G401 (cell line): ENCODE results near the gene PLCB4. TPM values are rescaled to one million over a fixed set of nuclear protein-coding genes. Genes with fewer than 3 reads are reported as not detected.
A peak's percentile ranks its signal among the peaks of the same experiment; 100 is the strongest.

ENCODE experiments used
- DNase-seq: peaks from one replicate; pipeline ENCODE4 v3.0.0-alpha.2; 2015; ENCODE audit warnings: low spot score
- in situ Hi-C: cut with HindIII; loops from 2 replicates; pipeline ENCODE4 v1.10.0; 2016; ENCODE audit warnings: low sequenced_read_pairs, mixed read lengths
- total RNA-seq: library from RNA; depleted of rRNA; stranded (reverse); fragments of >200 nt; shearing (Covaris generic); gene quantifications from 2 replicates; pipeline ENCODE4 v1.2.3, GENCODE V29; 2014

Gene PLCB4
- total RNA-seq, 1 experiment from 2014 or later: 2.4 TPM

DNA sequence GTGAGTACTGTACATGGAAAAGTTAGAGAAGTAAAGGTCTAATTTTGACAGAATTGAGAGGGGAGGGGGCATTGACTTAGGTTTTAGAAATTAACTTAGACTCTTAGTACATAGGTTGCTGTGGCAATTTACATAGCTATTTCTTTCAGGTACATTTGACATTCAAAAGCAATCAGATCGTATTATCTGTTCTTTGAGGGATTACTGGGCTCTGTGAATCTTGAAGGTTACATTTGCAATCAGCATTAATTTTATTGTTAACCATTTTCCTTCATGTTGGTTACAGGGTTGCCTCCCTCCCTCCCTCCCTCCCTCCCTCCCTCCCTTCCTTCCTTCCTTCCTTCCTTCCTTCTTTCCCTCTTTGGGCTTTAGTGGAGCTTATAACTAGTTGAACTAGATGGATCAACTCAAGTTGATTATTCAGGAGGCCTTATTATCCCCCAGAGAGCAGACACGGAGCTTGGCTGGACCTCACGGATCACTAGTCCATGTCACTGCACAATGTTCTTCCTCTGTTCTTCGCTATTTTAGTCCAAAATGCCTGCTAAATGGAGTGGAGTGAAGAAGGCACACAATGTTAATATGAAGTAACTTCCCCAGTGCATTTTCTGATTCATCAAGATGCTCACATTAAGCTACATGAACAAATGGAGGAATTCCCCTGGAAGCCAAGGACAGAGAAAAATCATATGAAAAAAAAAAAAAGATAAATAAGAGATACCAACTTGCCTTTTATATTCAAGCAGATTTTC lies 87.8 kb downstream of the PLCB4 start:
- in situ Hi-C loops: no loop called here
- peak; percentile 54 for DNase-seq

DNA sequence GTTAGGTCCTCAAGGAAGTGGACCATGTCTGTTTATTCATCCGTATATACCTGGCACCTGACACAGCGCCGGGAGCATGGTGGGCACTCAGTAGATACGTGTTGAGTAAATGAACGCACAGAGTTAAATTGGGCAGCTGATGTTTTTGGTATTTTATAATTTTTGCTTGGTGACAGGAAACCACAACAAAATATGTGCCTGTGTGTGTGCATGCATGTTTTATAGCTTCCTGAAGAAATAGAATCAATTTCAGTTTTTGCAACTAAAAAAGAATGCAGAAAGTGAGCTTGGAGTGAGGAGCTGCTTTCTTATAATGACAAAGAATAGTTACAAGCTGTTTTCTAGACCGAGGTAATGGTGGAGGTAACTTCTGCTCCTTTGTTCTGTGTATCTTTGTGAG lies 91.4 kb downstream of the PLCB4 start:
- DNase-seq: no peak
- in situ Hi-C loops: no loop called here

DNA sequence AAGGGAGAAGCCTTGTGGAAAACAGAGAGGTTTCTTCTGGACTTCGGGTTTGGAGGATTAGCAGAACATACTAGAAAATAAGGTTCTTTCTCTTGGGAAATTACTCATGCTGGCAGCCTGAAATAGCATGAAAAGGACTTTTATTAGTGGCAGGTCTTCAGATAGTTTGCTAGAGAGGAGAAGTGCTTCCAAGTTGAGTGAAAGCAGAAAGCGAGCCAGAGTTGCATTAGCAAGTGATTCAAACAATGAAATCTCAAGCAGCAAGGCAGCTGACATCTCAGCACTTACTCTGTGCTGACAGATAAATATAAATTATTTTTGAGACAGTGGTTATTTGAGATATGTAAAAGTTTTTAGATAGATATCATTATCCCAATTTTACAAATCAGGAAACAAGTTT lies 91.9 kb downstream of the PLCB4 start:
- in situ Hi-C loops: no loop called here
- no peak for DNase-seq

DNA sequence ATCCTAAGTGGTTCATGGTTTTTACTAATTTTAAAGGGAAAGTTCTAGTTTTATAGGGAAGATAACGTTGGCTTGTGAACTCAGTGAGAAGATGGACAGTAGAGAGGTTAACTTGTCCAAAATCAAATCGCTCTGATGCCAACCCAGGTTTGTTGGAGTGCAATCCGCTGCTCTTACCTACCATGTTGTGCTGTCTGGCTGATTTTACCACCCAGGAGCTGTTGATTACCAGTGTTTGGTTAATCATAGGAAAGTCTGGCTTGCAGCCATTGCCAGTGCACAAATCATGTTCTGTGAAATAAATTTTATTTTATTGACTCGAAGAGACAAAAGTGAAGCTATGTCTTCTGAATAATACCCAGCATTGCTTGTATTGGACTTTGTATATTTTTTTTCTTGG lies 92.4 kb downstream of the PLCB4 start:
- in situ Hi-C loops: no loop called here
- peak; percentile 72 for DNase-seq

DNA sequence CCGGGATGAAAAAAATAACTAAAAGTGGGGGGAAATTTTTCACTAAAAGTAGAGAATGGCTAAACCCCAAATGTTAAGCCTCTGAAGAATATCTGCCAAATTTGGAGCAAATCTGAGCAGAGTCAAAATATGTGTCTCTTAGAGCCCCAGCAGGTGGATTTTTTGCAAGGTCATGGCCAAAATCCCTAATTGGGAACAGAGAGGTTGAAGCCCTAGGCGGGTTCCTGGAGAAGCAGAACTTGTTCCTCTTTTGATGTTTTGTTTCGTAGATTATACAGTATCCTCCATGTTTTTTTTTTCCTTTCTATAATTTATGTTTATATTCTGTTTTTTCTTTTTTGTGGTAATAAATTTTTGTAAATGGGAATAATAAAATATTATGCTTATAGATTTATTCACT lies 94.4 kb downstream of the PLCB4 start:
- in situ Hi-C loops: no loop called here
- DNase-seq: no peak

DNA sequence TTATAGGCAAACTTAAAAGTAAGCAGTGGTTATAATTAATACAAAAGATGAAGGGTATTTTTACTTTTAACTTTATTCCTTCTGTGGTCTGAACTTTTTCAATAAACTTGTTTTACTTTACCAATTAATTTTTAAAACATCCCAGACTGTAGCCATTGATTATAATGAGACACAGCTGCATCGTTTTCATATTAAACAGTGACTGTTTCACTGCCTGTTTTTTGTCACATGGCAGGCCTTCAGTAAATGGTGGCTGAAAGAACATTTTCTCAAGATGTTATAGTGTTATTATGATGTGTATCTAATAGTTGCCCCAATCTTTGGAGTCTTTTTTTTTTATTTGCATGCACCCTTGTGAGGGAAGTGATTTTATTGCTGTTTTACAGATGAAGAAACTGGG lies 95.1 kb downstream of the PLCB4 start:
- in situ Hi-C loops: no loop called here
- DNase-seq: no peak

DNA sequence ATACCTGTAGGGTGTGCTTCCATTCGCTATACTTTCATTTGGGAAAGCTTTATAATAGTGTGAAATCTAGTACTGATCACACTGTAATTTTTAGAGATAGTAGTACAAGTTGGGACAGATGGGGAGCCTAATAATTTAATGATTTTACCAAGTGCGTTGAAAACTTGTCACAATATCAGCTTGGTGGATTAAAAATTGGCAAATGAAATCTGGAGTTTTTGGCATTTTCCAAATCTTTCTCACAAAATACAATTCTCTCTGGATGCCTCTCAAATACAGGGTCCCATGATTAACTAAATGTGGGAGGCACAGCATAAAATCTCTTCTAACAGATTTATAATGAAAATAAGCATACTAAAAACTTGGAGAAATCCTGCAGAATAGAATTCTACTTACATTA lies 96.4 kb downstream of the PLCB4 start:
- no peak for DNase-seq

DNA sequence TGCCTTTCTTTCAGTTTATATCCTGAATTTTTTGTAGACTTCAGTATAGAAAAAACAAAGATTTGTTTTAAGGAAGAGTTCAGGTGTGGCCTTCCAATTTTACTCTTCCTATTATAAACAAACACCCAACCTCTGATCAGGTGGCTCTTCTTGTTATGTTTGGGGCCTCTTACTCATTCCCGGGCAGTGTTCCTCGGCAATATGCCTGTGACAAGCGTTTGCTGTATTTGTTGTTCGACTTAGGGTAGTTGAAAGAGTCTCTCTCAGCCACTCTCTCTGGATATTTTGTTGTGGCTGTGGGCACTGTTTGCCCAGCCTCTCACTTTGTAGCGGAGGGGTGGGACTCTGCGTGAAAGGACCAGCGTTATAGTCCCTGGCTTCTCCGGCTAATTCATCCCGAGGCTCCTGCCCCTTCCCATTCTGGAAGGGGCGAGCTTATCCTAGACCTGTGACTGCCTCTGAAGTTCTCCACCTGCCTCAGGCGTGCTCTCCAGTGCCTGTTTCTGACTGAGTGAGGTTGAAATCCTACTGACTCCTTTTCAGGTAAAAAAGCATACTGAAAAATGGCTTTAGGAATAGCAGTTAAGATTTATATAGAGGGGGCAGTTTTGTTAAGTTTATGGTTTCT lies 97.4 kb downstream of the PLCB4 start:
- in situ Hi-C loops: no loop called here
- peak; percentile 79 for DNase-seq

More for the DNA sequence above, 96.4 kb downstream of the PLCB4 start:
- in situ Hi-C loops: no loop called here

DNA sequence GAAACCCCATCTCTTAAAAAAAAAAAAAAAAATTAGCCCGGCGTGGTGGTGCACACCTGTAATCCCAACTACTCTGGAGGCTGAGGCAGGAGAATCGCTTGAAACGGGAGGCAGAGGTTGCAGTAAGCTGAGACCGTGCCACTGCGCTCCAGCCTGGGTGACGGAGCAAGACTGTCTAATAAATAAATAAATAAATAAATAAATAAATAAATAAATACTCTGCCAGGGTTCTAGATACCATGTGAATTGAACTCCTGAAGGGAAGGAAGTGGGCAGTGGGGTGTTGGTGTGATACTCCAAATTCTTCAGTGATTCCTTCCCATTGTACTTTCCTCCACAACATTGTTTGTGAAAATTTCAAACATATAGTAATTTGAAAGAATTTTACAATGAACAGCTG lies 100.5 kb downstream of the PLCB4 start:
- DNase-seq: no peak
- in situ Hi-C loops: no loop called here

DNA sequence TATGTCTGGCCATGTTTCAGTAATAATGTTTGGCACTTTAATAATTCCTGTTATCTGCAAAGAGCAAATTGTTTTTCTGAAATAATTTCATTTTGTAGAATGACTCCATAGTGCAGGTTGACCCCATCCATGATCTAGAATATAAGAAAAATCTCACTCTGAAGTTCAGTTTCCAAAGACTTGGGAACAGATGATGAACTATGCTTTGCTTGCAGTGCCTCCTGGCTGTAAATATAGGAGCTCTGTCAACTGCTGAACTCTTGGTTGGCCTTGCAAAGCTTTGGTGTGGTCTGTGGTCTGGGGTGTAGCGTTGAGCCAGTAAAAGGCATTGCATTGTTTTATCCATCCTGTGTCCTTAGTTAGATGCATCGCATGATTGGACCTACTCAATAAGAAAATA lies 104.0 kb downstream of the PLCB4 start:
- in situ Hi-C loops: no loop called here
- DNase-seq: no peak

DNA sequence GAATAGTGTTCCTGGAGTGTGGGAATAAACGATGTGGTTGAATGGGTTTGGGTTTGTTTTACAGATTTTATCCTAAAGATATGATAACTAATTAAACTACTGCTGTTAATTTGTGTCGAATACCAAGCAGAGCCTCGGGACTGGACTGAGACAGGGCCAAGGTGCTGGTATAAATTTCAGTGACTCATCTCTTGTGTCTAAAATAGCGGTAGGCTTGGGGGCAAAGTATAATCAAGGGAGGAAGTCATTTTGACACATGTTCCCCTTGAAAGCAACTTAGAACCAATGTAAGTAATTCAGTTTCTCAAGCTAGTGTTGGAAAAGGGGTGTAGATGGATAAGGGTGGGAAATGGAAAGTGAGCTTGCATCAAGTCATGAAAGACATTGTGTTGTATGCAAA lies 108.4 kb downstream of the PLCB4 start:
- in situ Hi-C loops: no loop called here
- no peak for DNase-seq

DNA sequence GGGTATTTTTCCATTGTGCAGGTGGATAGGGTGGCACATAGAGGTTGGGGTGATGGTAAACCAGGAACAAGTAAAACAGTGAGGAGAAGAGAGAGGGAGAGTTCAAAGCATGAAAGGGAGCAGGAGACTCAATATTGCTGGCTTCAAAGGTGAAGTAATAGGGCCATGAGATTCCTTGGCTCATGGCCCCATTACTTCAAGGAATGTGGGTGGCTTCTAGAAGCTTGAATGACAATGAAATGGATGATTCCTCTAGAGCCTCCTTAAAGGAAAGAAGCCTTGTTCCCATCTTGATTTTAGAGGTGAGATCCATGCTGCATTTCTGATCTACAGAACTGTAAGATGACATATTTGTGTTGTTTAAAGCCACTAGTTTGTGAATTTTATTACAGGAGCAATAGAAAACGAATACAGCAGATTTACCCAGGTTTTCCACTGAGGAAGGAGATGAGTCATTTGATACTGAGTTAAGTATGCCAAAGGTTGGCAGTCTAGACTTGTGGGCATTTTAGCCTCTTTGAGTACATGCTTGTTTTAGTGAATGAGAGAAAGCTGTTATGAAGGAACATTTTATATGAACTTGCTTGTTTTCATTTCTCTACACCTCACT lies 110.4 kb downstream of the PLCB4 start:
- DNase-seq: no peak
- in situ Hi-C loops: no loop called here

DNA sequence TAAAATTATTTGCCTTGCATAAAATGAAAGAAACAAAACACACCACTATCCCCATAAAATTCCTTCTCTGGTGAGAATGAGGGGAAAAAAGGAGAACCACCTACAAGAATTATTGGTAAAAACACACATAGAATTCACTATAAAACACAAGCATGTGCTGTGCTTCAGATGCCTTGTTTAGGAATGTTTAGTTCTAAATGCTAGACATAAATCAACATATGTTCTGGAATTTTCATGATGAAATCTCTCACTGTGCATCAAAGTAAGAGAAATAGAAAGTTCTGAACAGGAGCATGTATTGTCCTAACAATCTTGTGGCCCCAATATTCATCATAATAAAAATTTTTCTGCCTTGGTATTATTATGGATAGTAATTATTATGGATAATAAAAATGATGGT lies 111.0 kb downstream of the PLCB4 start:
- DNase-seq: no peak
- in situ Hi-C loops: no loop called here

DNA sequence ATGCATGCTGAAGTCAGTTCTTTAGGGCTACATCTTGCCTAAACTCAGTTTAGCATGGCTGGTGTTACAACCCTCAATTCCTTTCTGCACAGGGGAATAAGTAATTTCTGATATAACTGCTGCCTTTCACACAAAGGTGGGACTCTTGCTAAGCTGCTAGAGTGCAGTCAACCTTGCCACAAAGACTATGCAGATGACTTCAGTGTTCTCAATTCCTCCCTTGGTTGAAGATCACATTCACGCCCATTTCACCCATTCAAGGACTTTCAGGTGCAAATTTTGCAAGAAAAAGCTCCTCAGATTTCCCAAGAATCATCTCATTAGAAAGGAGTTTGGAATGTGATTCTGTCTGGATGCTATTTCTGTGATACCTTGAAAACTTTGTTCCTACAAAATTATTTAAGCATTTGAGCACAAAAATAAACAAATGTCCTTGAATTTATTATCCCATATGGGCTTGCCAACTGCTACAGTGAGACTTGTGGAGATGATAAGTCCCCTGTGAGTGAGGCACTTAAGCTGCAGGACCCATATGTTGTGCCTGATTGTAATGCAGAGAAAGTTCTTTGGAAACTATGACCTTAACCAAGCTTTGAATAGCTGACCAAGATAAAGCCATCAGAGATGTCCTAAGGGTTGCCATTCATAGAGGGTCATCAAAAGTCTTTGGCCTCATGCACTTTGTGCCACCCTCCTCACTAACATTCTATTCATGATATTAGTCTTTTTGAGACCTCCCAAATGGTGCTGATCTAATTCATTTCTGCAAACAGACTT lies 111.8 kb downstream of the PLCB4 start:
- no peak for DNase-seq
- in situ Hi-C loops: no loop called here

DNA sequence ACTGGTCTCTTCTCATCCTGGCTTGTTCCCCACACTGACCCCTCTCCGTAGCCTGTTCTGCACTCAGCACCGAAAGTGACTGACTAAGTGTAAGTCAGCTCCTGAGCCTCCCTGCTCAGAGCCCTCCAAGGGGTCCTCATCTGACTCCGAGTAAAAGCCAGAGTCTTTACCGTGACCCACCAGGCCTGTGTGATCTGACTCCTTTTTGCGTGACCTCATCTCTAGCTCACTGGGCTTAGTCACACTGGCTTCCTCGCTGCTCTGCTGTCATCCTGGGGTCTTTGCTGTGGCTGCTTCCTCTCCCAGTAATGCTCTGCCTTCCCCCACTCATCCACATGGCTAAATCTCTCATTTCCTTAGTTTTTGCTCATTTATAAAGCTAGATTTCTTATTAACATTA lies 116.6 kb downstream of the PLCB4 start:
- in situ Hi-C loops: no loop called here
- DNase-seq: no peak

DNA sequence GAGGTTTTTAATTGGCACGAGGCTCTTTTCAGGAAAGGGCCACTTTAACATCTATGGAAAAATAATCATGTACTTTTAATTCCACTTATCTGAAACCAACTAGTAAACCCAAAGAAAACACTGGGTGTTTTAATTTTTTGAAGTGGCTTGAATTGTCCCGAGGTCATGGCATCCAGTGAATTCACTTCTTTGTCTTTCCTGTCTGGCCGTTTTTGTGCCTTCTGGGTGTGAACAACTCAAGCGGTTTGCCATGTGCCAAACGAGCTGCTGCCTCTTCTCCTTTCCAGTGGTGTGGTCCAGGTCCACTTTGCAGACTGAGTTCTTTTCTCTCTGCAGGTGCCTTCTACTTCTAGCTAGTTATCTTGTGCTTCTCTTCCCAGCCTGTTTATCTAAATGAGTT lies 117.5 kb downstream of the PLCB4 start:
- no peak for DNase-seq
- in situ Hi-C loops: no loop called here

DNA sequence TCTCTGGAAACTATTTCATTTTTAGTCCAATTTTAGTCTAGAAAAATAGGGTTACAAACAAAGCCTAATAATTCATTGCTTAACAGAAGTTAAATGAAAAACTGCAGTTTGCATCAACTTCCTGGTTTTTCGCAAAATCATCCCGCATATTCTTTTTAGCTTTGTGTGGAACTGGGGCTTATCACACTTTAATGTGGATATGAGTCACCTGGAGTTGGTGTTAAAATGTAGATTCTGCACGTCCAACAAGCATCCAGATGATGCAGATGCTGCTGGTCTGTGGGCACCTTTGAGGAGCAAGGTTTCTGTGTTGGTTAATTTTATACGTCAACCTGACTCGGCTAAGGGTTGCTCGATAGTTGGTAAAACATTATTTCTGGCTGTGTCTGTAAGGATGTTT lies 126.1 kb downstream of the PLCB4 start:
- DNase-seq: no peak
- in situ Hi-C loops: no loop called here

DNA sequence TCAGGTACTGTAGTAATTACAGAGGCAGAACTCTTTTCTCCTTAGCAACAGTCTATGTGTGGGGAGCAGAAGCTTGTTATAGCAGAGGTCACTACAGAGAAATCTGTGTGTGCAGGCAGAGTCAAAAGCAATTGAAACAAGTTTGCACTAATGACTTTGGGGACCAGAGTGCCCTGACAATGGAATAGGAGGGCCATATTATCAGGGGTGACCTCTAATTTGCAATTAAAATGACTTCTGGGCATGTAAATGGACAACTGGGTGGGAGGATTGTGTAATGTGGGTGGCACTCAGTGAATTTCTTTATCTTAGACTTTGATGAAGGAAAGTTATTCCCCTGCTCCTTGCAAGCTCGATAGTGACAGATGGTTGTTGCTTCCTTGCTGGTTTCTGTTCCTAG lies 127.2 kb downstream of the PLCB4 start:
- in situ Hi-C loops: no loop called here
- peak; percentile 47 for DNase-seq

DNA sequence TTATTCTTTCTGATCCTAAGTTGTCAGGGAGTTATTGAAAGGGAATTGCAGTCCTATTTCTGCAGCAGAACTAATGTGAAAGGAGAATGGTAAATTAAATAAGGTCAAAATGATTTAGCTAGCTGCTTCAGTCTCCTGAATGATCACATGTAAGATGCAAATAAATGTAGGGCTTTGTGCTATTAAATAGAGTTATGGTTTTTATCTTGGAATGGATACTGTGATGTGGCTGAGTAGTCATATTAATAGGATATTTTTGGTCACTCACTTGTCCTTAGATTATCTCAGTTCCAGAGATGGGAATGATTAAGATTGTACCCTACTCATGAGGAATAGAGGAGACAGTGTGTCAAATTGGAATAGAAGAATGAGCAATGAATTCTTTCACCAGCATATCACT lies 129.6 kb downstream of the PLCB4 start:
- DNase-seq: no peak
- in situ Hi-C loops: no loop called here

DNA sequence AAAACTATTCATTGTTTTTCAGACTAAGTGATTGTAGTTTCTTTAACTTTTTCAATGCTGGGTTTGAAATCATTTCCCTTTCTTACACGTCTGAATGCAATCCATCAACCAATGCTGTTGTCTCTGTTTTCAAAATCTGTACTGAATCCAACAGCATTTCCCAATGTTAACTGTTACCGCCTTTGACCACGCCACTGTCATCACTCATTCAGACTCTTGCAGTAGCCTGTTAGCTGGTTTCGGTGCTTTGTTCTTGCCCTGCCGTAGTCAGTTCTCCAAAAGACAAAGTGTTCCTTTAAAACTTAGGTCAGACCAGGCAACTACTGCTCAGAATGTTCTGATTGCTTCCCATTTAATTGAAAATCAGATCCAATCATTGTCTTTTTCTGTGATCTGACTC lies 131.3 kb downstream of the PLCB4 start:
- in situ Hi-C loops: no loop called here
- no peak for DNase-seq
